Measurements from ENCODE around the gene NOXA1. TPM values are rescaled to one million over a fixed set of nuclear protein-coding genes. Genes with fewer than 3 reads are reported as not detected.

NOXA1 gene
- polyA plus RNA-seq, 3 donors, result 1.3 to 9.4 (median 1.6) TPM

DNA sequence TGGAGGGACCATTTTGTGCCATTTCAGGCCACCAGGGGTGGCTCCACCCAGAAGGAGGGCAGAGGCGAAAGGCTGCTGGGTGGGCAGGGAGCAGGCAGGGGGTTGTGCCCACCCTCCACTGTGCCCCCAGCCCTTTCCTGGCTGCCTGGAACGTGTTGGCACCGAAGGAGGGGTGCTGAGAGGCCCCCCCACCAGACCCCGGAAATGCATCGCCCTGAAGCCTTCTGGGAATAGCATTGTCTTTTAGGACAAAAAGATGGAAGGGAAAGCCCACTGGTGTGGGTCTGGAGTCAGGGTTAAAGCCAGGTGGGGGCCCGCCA is 5.1 kb downstream of the NOXA1 start:
- Histone ChIP-seq H3K4me2 (replicated peaks; ENCODE audit: extremely low read depth, low read length, poor library complexity, severe bottlenecking) (no peak overlapping the region), H3K36me3 (replicated peaks in 1 of 2; ENCODE audit: control insufficient read depth in 1 of 2, insufficient read depth in 2 of 2, low read length in 2 of 2) (no peaks in the 10 kb centered on the region), H4K20me1 (ENCODE audit: insufficient read depth, low read length) (no peaks in the 10 kb centered on the region), H3K27me3 (ENCODE audit: control insufficient read depth in 2 of 2, insufficient read depth in 2 of 2, low read length in 2 of 2) (no peaks in the 10 kb centered on the region), H3K4me1 (ENCODE audit: control insufficient read depth in 1 of 2, insufficient read depth in 2 of 2, low read length in 2 of 2) (peaks cover 13 to 18% of the 10 kb centered on the region in 2 donors), H3K9ac (ENCODE audit: insufficient read depth, low read length, poor library complexity, severe bottlenecking) (no peak overlapping the region), H3K9me3 (replicated peaks in 1 of 2; ENCODE audit: control insufficient read depth in 1 of 2, insufficient read depth in 1 of 2, low read length in 2 of 2) (no peaks in the 10 kb centered on the region), H2AFZ (ENCODE audit: insufficient read depth, low read depth, low read length, poor library complexity, severe bottlenecking) (no peak overlapping the region), H3K27ac (ENCODE audit: low read depth in 1 of 2, low read length in 2 of 2) (no peak overlapping the region), H3K79me2 (ENCODE audit: insufficient read depth, low read length) (no peaks in the 10 kb centered on the region), H3K4me3 (replicated peaks in 1 of 3; ENCODE audit: low read depth in 2 of 3, low read length in 3 of 3) (no peak overlapping the region)
- H3K36me3 Mint-ChIP-seq, result no peaks in the 10 kb centered on the region
- WGBS (ENCODE audit: insufficient coverage), result 100% methylated on average over 1 of the region's 6 CpGs
- H3K9me3 Mint-ChIP-seq, result no peaks in the 10 kb centered on the region
- intact Hi-C loops (cut with micrococcal nuclease), result loop anchor here in 1 of 2 donors (10.0 kb wide), 1 partner anchor 97 kb away; no protein-coding TSS in a partner anchor
- H3K4me1 Mint-ChIP-seq, result peaks cover 11% of the 10 kb centered on the region
- TF ChIP-seq, protein P1, sequence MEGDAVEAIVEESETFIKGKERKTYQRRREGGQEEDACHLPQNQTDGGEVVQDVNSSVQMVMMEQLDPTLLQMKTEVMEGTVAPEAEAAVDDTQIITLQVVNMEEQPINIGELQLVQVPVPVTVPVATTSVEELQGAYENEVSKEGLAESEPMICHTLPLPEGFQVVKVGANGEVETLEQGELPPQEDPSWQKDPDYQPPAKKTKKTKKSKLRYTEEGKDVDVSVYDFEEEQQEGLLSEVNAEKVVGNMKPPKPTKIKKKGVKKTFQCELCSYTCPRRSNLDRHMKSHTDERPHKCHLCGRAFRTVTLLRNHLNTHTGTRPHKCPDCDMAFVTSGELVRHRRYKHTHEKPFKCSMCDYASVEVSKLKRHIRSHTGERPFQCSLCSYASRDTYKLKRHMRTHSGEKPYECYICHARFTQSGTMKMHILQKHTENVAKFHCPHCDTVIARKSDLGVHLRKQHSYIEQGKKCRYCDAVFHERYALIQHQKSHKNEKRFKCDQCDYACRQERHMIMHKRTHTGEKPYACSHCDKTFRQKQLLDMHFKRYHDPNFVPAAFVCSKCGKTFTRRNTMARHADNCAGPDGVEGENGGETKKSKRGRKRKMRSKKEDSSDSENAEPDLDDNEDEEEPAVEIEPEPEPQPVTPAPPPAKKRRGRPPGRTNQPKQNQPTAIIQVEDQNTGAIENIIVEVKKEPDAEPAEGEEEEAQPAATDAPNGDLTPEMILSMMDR (IDR thresholded peaks at IDR 0.05), result no peak
- DNase-seq, result no peak
- H3K27me3 Mint-ChIP-seq (ENCODE audit: low read depth in 3 of 3), result peaks cover 0 to 7% (median 0%) of the 10 kb centered on the region in 3 donors
- H3K4me3 Mint-ChIP-seq, result no peak overlapping the region
- H3K27ac Mint-ChIP-seq, result peak overlapping the region in 1 of 7 donors; percentile 72

GRCh38 chr9:137428841-137429545 is 5.8 kb downstream of the NOXA1 start:
- no peaks in the 10 kb centered on the region for H3K9me3 Mint-ChIP-seq
- Histone ChIP-seq H3K9me3 (replicated peaks in 1 of 2; ENCODE audit: control insufficient read depth in 1 of 2, insufficient read depth in 1 of 2, low read length in 2 of 2) (no peaks in the 10 kb centered on the region), H4K20me1 (ENCODE audit: insufficient read depth, low read length) (no peaks in the 10 kb centered on the region), H2AFZ (ENCODE audit: insufficient read depth, low read depth, low read length, poor library complexity, severe bottlenecking) (no peak overlapping the region), H3K27ac (ENCODE audit: low read depth in 1 of 2, low read length in 2 of 2) (no peak overlapping the region), H3K4me3 (replicated peaks in 1 of 3; ENCODE audit: low read depth in 2 of 3, low read length in 3 of 3) (no peak overlapping the region), H3K79me2 (ENCODE audit: insufficient read depth, low read length) (no peaks in the 10 kb centered on the region), H3K9ac (ENCODE audit: insufficient read depth, low read length, poor library complexity, severe bottlenecking) (no peak overlapping the region), H3K4me1 (ENCODE audit: control insufficient read depth in 1 of 2, insufficient read depth in 2 of 2, low read length in 2 of 2) (peaks cover 10 to 11% of the 10 kb centered on the region in 2 donors), H3K27me3 (ENCODE audit: control insufficient read depth in 2 of 2, insufficient read depth in 2 of 2, low read length in 2 of 2) (no peaks in the 10 kb centered on the region), H3K36me3 (replicated peaks in 1 of 2; ENCODE audit: control insufficient read depth in 1 of 2, insufficient read depth in 2 of 2, low read length in 2 of 2) (no peaks in the 10 kb centered on the region), H3K4me2 (replicated peaks; ENCODE audit: extremely low read depth, low read length, poor library complexity, severe bottlenecking) (no peak overlapping the region)
- H3K27me3 Mint-ChIP-seq (ENCODE audit: low read depth in 3 of 3), result peaks cover 0 to 5% (median 0%) of the 10 kb centered on the region in 3 donors
- H3K4me3 Mint-ChIP-seq, result no peak overlapping the region
- no peaks in the 10 kb centered on the region for H3K36me3 Mint-ChIP-seq
- peak overlapping the region in 1 of 7 donors; percentile 19 for H3K27ac Mint-ChIP-seq
- no peak for DNase-seq
- H3K4me1 Mint-ChIP-seq, result peaks cover 11% of the 10 kb centered on the region
- WGBS (ENCODE audit: insufficient coverage), result 91% methylated on average over 22 of the region's 27 CpGs
- TF ChIP-seq, protein P1 (IDR thresholded peaks at IDR 0.05), result no peak
- intact Hi-C loops (cut with micrococcal nuclease), result loop anchor here in 1 of 2 donors (10.0 kb wide), 1 partner anchor 96 kb away; no protein-coding TSS in a partner anchor
